Spleen (tissue), 11 donors: Measurements from ENCODE around the gene FOSB. TPM values are rescaled to one million over a fixed set of nuclear protein-coding genes. Genes with fewer than 3 reads are reported as not detected.
"Not testable (repeated sequence)": the region's sequence is repeated elsewhere in the genome, so short reads cannot be mapped to it uniquely, and the experiment has no call there.

Source experiments
- DNase-seq: peaks from one replicate; pipeline ENCODE4 v3.0.0-alpha.2; 2020
- H3K27ac ChIP-seq, 8 donors: fragments of 200-600 bp; sonication (generic) in 7 of 8; 1 replicate in 4 of 8; 2 replicates in 4 of 8; pipeline versions ENCODE4 v1.5.0 to v1.8.0; 2016 to 2021; ENCODE audit warnings: inconsistent platforms in 4 of 8, mild to moderate bottlenecking in 4 of 8, moderate library complexity in 1 of 8
- H3K27me3 ChIP-seq, 7 donors: fragments of 200-600 bp; sonication (generic) in 6 of 7; replicated peaks in 1 of 7; 1 replicate in 4 of 7; 2 replicates in 3 of 7; pipeline versions ENCODE4 v1.5.0 to v1.8.0; 2016 to 2021; ENCODE audit warnings: inconsistent platforms in 3 of 7, mild to moderate bottlenecking in 1 of 7
- H3K36me3 ChIP-seq, 6 donors: fragments of 200-600 bp; sonication (generic) in 5 of 6; 1 replicate in 4 of 6; 2 replicates in 2 of 6; pipeline versions ENCODE4 v1.5.0 to v1.8.0; 2016 to 2021; ENCODE audit warnings: inconsistent platforms in 2 of 6
- H3K4me1 ChIP-seq, 6 donors: fragments of 200-600 bp; sonication (generic) in 5 of 6; 1 replicate in 3 of 6; 2 replicates in 3 of 6; pipeline versions ENCODE4 v1.5.0 to v1.8.0; 2016 to 2021; ENCODE audit warnings: inconsistent platforms in 3 of 6
- H3K4me3 ChIP-seq, 8 donors: fragments of 200-600 bp; sonication (generic) in 7 of 8; 1 replicate in 4 of 8; 2 replicates in 4 of 8; pipeline versions ENCODE4 v1.5.0 to v1.8.0; 2016 to 2021; ENCODE audit warnings: inconsistent platforms in 4 of 8, mild to moderate bottlenecking in 4 of 8, moderate library complexity in 2 of 8
- H3K9me3 ChIP-seq, 8 donors: fragments of 200-600 bp; sonication (generic) in 7 of 8; 1 replicate in 4 of 8; 2 replicates in 4 of 8; pipeline versions ENCODE4 v1.5.0 to v1.8.0; 2016 to 2021; ENCODE audit warnings: inconsistent platforms in 4 of 8
- POLR2A ChIP-seq, 3 donors: fragments of 450-650 bp; IDR thresholded peaks; one replicate each; pipeline ENCODE4 v1.5.1; 2017; ENCODE audit warnings: antibody characterized with exemption in 3 of 3, mild to moderate bottlenecking in 1 of 3
- POLR2AphosphoS5 ChIP-seq, 3 donors: sonication (generic); formaldehyde crosslinking; IDR thresholded peaks; one replicate each; pipeline ENCODE4 v1.5.1; 2017; ENCODE audit warnings: antibody characterized with exemption in 3 of 3
- WGBS, 5 donors: extraction: QIAGEN DNeasy Blood & Tissue Kit in 3 of 5; methylation state at CpG; one replicate each; pipeline versions ENCODE4 v1.1.5 to v1.1.7; 2013 to 2018; 5-methylcytosine and 5-hydroxymethylcytosine counted together
- intact Hi-C: fragments of 100-400 bp; cut with DNase I; formaldehyde crosslinking; loops from one replicate; pipeline ENCODE4 v1.15.0; 2023; ENCODE audit warnings: low total_unique reads
- polyA plus RNA-seq, 3 donors: library from polyadenylated mRNA; stranded (reverse); fragments of 200-250 nt; gene quantifications; one replicate each; pipeline ENCODE4 v1.2.1, GENCODE V29; 2013
- total RNA-seq, 7 donors: library from RNA; depleted of rRNA in 3 of 7; stranded (reverse); fragments of >200 nt in 3 of 7; fragmentation: NEBNext Ultra II Directional in 4 of 7; extraction: Animal tissue kit (Norgen Biotek cat#: 25700) in 4 of 7; gene quantifications; one replicate each; pipeline versions ENCODE4 v1.1.0 to v1.2.1, GENCODE V29; 2016 to 2021
- TF ChIP-seq, protein P1 (sequence below), 11 experiments: fragments of 200-600 bp in 7 of 11; fragments of 450-650 bp in 4 of 11; sonication (generic) in 4 of 11; IDR thresholded peaks in 8 of 11; conservative IDR thresholded peaks in 3 of 11; 1 replicate in 7 of 11; 2 replicates in 4 of 11; pipeline versions ENCODE4 v1.4.0 to v1.8.0; 2016 to 2021; ENCODE audit warnings: antibody characterized with exemption in 11 of 11, inconsistent platforms in 4 of 11, mild to moderate bottlenecking in 1 of 11
- donor health status: healthy with polysubstance abuse.
- donor health status: DM: no; HTN: no; CAD: no; lungs with moderate emphysema.
- donor health status: DM: no; HTN: no; CAD: no.
- donor health status: Bipolar disorder and iron deficiency.
- donor health status: healthy.
- donor health status: DM: no; HTN: no; CAD: no.
- donor health status: DM: yes; HTN: yes; CAD: no.

Gene FOSB
- total and polyA plus RNA-seq, 10 donors: 0.42 to 41.7 (median 1.5) TPM

DNA sequence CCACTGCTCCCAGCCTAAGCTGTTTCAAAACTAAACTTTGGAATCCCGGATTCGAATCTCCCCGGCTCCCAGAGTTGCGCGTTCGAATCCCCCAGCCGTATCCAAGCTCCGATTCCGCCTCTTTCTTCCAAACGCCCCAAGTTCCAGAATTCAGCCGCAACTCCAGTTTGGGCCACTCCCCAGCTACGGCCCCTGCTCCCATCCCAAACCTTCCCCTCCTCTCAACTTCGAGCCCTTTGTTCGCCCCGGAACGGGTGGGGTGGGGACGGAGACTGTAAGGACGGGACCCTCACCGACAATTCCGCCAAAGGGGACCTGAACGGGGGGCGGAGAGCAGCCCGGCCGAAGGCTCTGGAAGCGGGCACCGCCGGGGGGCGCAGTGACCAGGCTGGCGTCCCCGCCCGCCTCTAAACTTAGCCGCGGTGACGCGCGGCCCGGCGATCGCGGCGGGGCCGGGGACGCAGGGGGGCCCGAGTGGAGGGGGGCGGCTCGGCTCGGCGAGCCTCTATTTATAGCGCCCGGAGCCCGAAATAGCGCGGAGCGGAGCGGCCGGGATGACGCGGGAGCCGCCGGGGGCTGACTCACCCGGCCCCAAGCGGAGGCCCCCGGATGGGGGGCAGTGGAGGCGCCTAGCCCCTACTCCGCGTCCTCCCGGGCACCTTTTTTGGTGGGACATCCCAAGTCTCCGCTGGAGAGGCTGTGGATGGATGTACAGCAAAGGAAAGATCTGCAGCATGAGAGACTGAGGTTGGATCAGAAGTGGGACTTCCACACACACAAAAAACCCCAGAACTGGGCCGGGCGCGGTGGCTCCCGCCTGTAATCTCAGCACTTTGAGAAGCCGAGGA lies 39.2 kb upstream of the FOSB start:
- intact Hi-C loops: no loop called here
- Histone ChIP-seq H3K27ac (peak overlapping the region in 3 of 8 donors; percentile 4 to 62 (median 51)), H3K36me3 (no peaks in the 10 kb centered on the region), H3K4me1 (peaks cover 20 to 59% (median 39%) of the 10 kb centered on the region in 6 donors), H3K9me3 (no peaks in the 10 kb centered on the region), H3K4me3 (peak overlapping the region; percentile 23 to 67 (median 38)), H3K27me3 (peaks cover 0 to 27% (median 9%) of the 10 kb centered on the region in 7 donors)
- no peak for TF ChIP-seq POLR2A (IDR thresholded peaks at IDR 0.05)
- TF ChIP-seq, protein P1, sequence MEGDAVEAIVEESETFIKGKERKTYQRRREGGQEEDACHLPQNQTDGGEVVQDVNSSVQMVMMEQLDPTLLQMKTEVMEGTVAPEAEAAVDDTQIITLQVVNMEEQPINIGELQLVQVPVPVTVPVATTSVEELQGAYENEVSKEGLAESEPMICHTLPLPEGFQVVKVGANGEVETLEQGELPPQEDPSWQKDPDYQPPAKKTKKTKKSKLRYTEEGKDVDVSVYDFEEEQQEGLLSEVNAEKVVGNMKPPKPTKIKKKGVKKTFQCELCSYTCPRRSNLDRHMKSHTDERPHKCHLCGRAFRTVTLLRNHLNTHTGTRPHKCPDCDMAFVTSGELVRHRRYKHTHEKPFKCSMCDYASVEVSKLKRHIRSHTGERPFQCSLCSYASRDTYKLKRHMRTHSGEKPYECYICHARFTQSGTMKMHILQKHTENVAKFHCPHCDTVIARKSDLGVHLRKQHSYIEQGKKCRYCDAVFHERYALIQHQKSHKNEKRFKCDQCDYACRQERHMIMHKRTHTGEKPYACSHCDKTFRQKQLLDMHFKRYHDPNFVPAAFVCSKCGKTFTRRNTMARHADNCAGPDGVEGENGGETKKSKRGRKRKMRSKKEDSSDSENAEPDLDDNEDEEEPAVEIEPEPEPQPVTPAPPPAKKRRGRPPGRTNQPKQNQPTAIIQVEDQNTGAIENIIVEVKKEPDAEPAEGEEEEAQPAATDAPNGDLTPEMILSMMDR (IDR thresholded peaks at IDR 0.05 in 8 of 11, conservative IDR thresholded peaks at IDR 0.05 in 3 of 11): peak in 6 of 11 experiments; percentile 16 to 43 (median 32)
- peak in 2 of 3 donors; percentile 6 to 30 for TF ChIP-seq POLR2AphosphoS5 (IDR thresholded peaks at IDR 0.05)
- no peak for DNase-seq
- WGBS, 5 donors: 3 to 7% (median 3%) methylated on average over 33 to 73 of the region's 73 CpGs

- WGBS, 5 donors: 73 to 88% (median 84%) methylated on average over 9 to 11 of the region's 11 CpGs
- H3K4me3 ChIP-seq, DNase-seq, H3K27ac ChIP-seq, intact Hi-C loops, H3K36me3 ChIP-seq, H3K9me3 ChIP-seq: not testable (repeated sequence)
- H3K4me1 ChIP-seq: peaks cover 10 to 46% (median 27%) of the 10 kb centered on the region in 6 donors
- H3K27me3 ChIP-seq: peaks cover 0 to 27% (median 9%) of the 10 kb centered on the region in 7 donors
Measured at GRCh38 chr19:45429896-45430295, 37.9 kb upstream of the FOSB start.

- intact Hi-C loops, H3K9me3 ChIP-seq, DNase-seq, H3K36me3 ChIP-seq, H3K27ac ChIP-seq, H3K4me3 ChIP-seq: not testable (repeated sequence)
- Histone ChIP-seq H3K4me1 (peaks cover 10 to 37% (median 20%) of the 10 kb centered on the region in 6 donors), H3K27me3 (peaks cover 0 to 27% (median 9%) of the 10 kb centered on the region in 7 donors)
- 43 to 54% (median 45%) methylated on average over 9 of the region's 9 CpGs for WGBS, 5 donors
Measured at GRCh38 chr19:45431008-45431407, 36.8 kb upstream of the FOSB start.

GRCh38 chr19:45432543-45432942 lies 35.3 kb upstream of the FOSB start:
- 82 to 98% (median 94%) methylated on average over 8 of the region's 8 CpGs for WGBS, 5 donors
- H3K27ac ChIP-seq, intact Hi-C loops, H3K4me3 ChIP-seq, DNase-seq, H3K9me3 ChIP-seq, H3K36me3 ChIP-seq: not testable (repeated sequence)
- Histone ChIP-seq H3K27me3 (peaks cover 0 to 19% (median 9%) of the 10 kb centered on the region in 7 donors), H3K4me1 (peaks cover 8 to 30% (median 16%) of the 10 kb centered on the region in 6 donors)

- WGBS, 5 donors: 85 to 93% (median 88%) methylated on average over 3 of the region's 3 CpGs
- intact Hi-C loops: no loop called here
- H3K4me1 ChIP-seq: peaks cover 4 to 28% (median 22%) of the 10 kb centered on the region in 6 donors
- H3K4me3 ChIP-seq: no peak overlapping the region
- H3K36me3 ChIP-seq: no peaks in the 10 kb centered on the region
- DNase-seq: no peak
- no peak overlapping the region for H3K27ac ChIP-seq
- no peaks in the 10 kb centered on the region for H3K27me3 ChIP-seq
- TF ChIP-seq, protein P1 (IDR thresholded peaks at IDR 0.05 in 8 of 11, conservative IDR thresholded peaks at IDR 0.05 in 3 of 11): no peak
- TF ChIP-seq POLR2A (IDR thresholded peaks at IDR 0.05): no peak
- TF ChIP-seq POLR2AphosphoS5 (IDR thresholded peaks at IDR 0.05): no peak
- no peaks in the 10 kb centered on the region for H3K9me3 ChIP-seq
Measured at GRCh38 chr19:45437328-45437727, 30.5 kb upstream of the FOSB start.
